Measurements from ENCODE around the gene INSYN2B. TPM values are rescaled to one million over a fixed set of nuclear protein-coding genes. Genes with fewer than 3 reads are reported as not detected.

The INSYN2B gene
- total and polyA plus RNA-seq, 2 of the 8 experiments (the other 6 are each of a cell fraction or from before 2014, with no cell fraction given): not detected

- TF ChIP-seq ATF3 (IDR thresholded peaks at IDR 0.05; ENCODE audit: insufficient read depth, low read depth, low read length): no peak
- no peak for TF ChIP-seq ZNF274 (IDR thresholded peaks at IDR 0.05; ENCODE audit: borderline replicate concordance, extremely low read depth, low read length)
- no peak for TF ChIP-seq MAX (IDR thresholded peaks at IDR 0.05)
- TF ChIP-seq KDM1A (IDR thresholded peaks at IDR 0.05; ENCODE audit: borderline replicate concordance, low read length): no peak
- TF ChIP-seq ATF2 (IDR thresholded peaks at IDR 0.05; ENCODE audit: low read length): no peak
- TF ChIP-seq CEBPB (IDR thresholded peaks at IDR 0.05; ENCODE audit: low read depth, low read length): no peak
Measured at GRCh38 chr5:169974121-169974770, 6.0 kb downstream of the INSYN2B start (continued).
